ENCODE results near the gene ANKS1B.

DNA sequence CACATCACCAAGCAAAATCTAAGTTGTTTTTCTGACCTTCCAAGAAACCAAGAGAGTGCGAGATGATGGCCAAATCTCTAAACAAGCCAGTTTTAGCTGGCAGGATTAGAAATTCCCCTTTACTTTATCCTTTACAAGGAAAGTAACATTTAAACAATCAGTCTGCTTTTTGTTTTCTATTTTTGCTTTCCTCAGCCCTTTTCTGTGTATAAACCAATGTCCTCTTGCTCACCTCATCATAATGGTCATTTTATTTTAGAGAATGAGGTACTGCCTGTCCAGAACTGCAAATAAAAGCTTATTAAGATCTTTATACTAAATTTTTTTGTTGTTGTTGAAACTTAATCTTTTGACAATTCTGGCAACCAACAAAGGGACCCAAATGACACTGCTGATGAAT, 779.6 kb downstream of the ANKS1B start:
- TF ChIP-seq CTCF (IDR thresholded peaks at IDR 0.05), result no peak
- no peak for TF ChIP-seq POLR2A (IDR thresholded peaks at IDR 0.05)
